HG03103 (cell line): ENCODE results near the gene UBXN6.
A peak's percentile ranks its signal among the peaks of the same experiment; 100 is the strongest.

Source experiments
- ATAC-seq: cut with Tn5 transposase; IDR thresholded peaks from one replicate; pipeline ENCODE4 v1.9.1; 2021; ENCODE audit warnings: low read depth; ENCODE audit not compliant: unreplicated experiment

UBXN6 gene

GRCh38 chr19:4493929-4494690 is 36.5 kb upstream of the UBXN6 start:
- ATAC-seq = no peak

GRCh38 chr19:4493104-4493928 is 35.7 kb upstream of the UBXN6 start:
- ATAC-seq = no peak

GRCh38 chr19:4492337-4493103 is 34.9 kb upstream of the UBXN6 start:
- ATAC-seq = no peak

- no peak for ATAC-seq
Observed at GRCh38 chr19:4491446-4491845, 33.9 kb upstream of the UBXN6 start.

GRCh38 chr19:4488496-4488895 is 30.9 kb upstream of the UBXN6 start:
- no peak for ATAC-seq

GRCh38 chr19:4487572-4487971 is 30.0 kb upstream of the UBXN6 start:
- ATAC-seq = no peak

GRCh38 chr19:4483385-4483784 is 25.8 kb upstream of the UBXN6 start:
- no peak for ATAC-seq

- ATAC-seq = no peak
Observed at GRCh38 chr19:4482721-4483364, 25.2 kb upstream of the UBXN6 start.

- no peak for ATAC-seq
Observed at GRCh38 chr19:4477034-4477801, 19.6 kb upstream of the UBXN6 start.

- ATAC-seq = no peak
Observed at GRCh38 chr19:4474514-4475022, 17.0 kb upstream of the UBXN6 start.

GRCh38 chr19:4473763-4474513 is 16.3 kb upstream of the UBXN6 start:
- no peak for ATAC-seq

- no peak for ATAC-seq
Observed at GRCh38 chr19:4473011-4473762, 15.6 kb upstream of the UBXN6 start.

GRCh38 chr19:4472174-4472974 is 14.8 kb upstream of the UBXN6 start, which contains the start of gene HDGFL2:
Gene HDGFL2, plus strand, starts transcription at chr19:4472297. Its CDS starts 54 bp downstream, at chr19:4472351.
- ATAC-seq = no peak

GRCh38 chr19:4471403-4472173 is 14.0 kb upstream of the UBXN6 start:
- ATAC-seq = peak; percentile 72

GRCh38 chr19:4467835-4468234 is 10.2 kb upstream of the UBXN6 start:
- no peak for ATAC-seq

GRCh38 chr19:4464815-4465581 is 7.4 kb upstream of the UBXN6 start:
- no peak for ATAC-seq
